Kidney (tissue), 14 donors: ENCODE data around the gene SORD. TPM values are rescaled to one million over a fixed set of nuclear protein-coding genes. Genes with fewer than 3 reads are reported as not detected.
"Not testable (repeated sequence)": the region's sequence is repeated elsewhere in the genome, so short reads cannot be mapped to it uniquely, and the experiment has no call there.

Experiments used
- DNase-seq, 5 donors: peaks; one replicate each; pipeline ENCODE4 v3.0.0-alpha.2; 2013 to 2020
- FAIRE-seq: peaks from 2 replicates; lab custom pipeline; 2012; peaks lifted over from hg19 to GRCh38; lab: Jason Lieb, UNC
- H3K27ac ChIP-seq, 2 donors: one replicate each; pipeline ENCODE4 v1.7.0; 2013; ENCODE audit warnings: low read depth in 2 of 2, low read length in 2 of 2, inconsistent platforms in 1 of 2
- H3K27me3 ChIP-seq: one replicate; pipeline ENCODE4 v1.7.1; 2013; ENCODE audit warnings: low read length, inconsistent platforms; ENCODE audit not compliant: control insufficient read depth, insufficient read depth
- H3K36me3 ChIP-seq, 3 donors: one replicate each; pipeline versions ENCODE4 v1.7.0 to v1.7.1; 2013; ENCODE audit warnings: low read length in 3 of 3, control low read depth in 1 of 3, inconsistent platforms in 1 of 3; ENCODE audit not compliant: insufficient read depth in 3 of 3, control insufficient read depth in 2 of 3
- H3K4me1 ChIP-seq, 3 donors: one replicate each; pipeline versions ENCODE4 v1.7.0 to v1.7.1; 2013; ENCODE audit warnings: low read length in 3 of 3, inconsistent platforms in 1 of 3, low read depth in 1 of 3; ENCODE audit not compliant: control insufficient read depth in 2 of 3, insufficient read depth in 2 of 3
- H3K4me3 ChIP-seq, 3 donors: one replicate each; pipeline versions ENCODE4 v1.7.0 to v1.8.1; 2013; ENCODE audit warnings: low read length in 3 of 3, control low read depth in 1 of 3, inconsistent platforms in 1 of 3
- H3K9ac ChIP-seq, 3 donors: one replicate each; pipeline versions ENCODE4 v1.7.0 to v1.7.1; 2013; ENCODE audit warnings: low read length in 3 of 3, control low read depth in 1 of 3, inconsistent platforms in 1 of 3
- H3K9me3 ChIP-seq, 3 donors: one replicate each; pipeline versions ENCODE4 v1.7.0 to v1.7.1; 2013; ENCODE audit warnings: low read length in 3 of 3, control low read depth in 1 of 3, inconsistent platforms in 1 of 3; ENCODE audit not compliant: control insufficient read depth in 2 of 3, insufficient read depth in 1 of 3
- intact Hi-C: fragments of 100-400 bp; cut with DNase I; formaldehyde crosslinking; loops from one replicate; pipeline ENCODE4 v1.11.1; 2022
- polyA plus RNA-seq: library from polyadenylated mRNA; stranded (reverse); fragments of 350-450 nt; fragmentation: Illumina TruSeq; extraction: RNeasy Lipid Tissue Mini Kit (QIAGEN cat#74804); gene quantifications from one replicate; pipeline ENCODE4 v1.2.3, GENCODE V29; 2014; ENCODE audit warnings: low read depth, low replicate concordance; ENCODE audit not compliant: insufficient read depth
- total RNA-seq: library from RNA; stranded (reverse); fragmentation: NEBNext Ultra II Directional; extraction: Animal tissue kit (Norgen Biotek cat#: 25700); gene quantifications from one replicate; pipeline ENCODE4 v1.2.1, GENCODE V29; 2021
- TF ChIP-seq, protein P1 (sequence below): IDR thresholded peaks from 3 replicates; pipeline ENCODE4 v1.5.1; 2012; ENCODE audit warnings: mild to moderate bottlenecking, moderate library complexity, borderline replicate concordance; ENCODE audit not compliant: insufficient read depth; ENCODE audit errors: extremely low read depth
- donor health status: control.
- donor health status: control.
- donor health status: control.
- donor health status: control.
- donor health status: control.
- donor health status: DM: yes; HTN: yes; CAD: no.
- donor health status: Normal renal cell carcinoma (clear cell type).

SORD gene
- total and polyA plus RNA-seq, 2 donors from 2014 or later, result 14.2 to 83.0 TPM

DNA sequence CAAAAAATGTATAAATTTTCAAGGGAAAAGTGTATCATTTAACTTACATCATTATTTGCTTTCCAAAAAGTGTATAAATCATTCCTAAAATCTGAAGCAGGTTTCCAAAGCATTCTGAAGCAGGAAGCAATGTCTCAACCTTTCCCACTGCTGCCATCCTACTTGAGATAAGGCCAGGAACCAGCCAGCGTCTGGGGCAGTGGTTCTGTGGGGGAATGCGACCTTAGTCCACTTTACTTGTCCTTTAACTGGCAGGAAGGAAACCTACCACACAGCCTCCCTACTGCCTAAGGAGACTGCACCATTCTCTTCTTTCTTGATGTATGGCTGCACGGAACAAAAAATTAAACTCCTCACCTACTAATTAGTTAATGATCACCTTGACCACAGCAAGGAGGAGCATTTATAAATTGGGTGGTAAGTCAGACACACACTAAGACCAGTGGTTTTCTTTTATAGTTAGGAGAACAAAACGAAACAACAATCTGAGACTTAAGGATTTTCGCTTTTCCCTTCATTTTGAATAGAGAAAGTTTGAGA is 3.7 kb downstream of the SORD start:
- TF ChIP-seq, protein P1, sequence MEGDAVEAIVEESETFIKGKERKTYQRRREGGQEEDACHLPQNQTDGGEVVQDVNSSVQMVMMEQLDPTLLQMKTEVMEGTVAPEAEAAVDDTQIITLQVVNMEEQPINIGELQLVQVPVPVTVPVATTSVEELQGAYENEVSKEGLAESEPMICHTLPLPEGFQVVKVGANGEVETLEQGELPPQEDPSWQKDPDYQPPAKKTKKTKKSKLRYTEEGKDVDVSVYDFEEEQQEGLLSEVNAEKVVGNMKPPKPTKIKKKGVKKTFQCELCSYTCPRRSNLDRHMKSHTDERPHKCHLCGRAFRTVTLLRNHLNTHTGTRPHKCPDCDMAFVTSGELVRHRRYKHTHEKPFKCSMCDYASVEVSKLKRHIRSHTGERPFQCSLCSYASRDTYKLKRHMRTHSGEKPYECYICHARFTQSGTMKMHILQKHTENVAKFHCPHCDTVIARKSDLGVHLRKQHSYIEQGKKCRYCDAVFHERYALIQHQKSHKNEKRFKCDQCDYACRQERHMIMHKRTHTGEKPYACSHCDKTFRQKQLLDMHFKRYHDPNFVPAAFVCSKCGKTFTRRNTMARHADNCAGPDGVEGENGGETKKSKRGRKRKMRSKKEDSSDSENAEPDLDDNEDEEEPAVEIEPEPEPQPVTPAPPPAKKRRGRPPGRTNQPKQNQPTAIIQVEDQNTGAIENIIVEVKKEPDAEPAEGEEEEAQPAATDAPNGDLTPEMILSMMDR, result no peak
- intact Hi-C loops, result no loop called here
- H3K9me3 ChIP-seq, result no peaks in the 10 kb centered on the region
- H3K27ac ChIP-seq, result peak overlapping the region in 1 of 2 donors; percentile 32
- FAIRE-seq, result no peak
- no peaks in the 10 kb centered on the region for H3K27me3 ChIP-seq
- DNase-seq, result peak in 1 of 5 donors; percentile 13
- H3K4me1 ChIP-seq, result peaks cover 0 to 12% (median 8%) of the 10 kb centered on the region in 3 donors
- H3K9ac ChIP-seq, result peak overlapping the region in 1 of 3 donors; percentile 19
- peak overlapping the region in 2 of 3 donors; percentile 15 to 29 for H3K4me3 ChIP-seq
- H3K36me3 ChIP-seq, result peaks cover 0 to 4% (median 0%) of the 10 kb centered on the region in 3 donors

DNA sequence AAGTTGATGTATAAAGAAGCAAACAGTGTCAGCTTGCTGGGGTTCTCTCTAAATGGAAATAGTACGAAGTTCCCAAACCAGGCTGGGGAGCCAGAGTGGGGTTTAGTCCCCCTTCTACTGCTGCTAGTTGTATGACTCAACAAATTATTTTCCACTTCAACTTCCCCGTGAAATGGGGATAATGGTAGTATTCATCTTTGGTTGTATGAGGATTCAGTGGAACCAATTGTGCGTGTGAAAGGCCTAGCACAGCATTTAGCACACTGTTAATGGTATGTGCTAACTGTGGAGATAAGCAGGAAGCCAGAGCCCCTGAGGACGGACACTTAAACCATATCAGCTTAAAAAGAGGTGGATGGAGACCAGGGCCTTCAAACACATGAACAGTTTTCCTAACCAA is 4.2 kb downstream of the SORD start:
- H3K9me3 ChIP-seq, result no peaks in the 10 kb centered on the region
- DNase-seq (no peak), FAIRE-seq (no peak)
- H3K9ac ChIP-seq, result no peak overlapping the region
- H3K4me1 ChIP-seq, result peaks cover 0 to 11% (median 8%) of the 10 kb centered on the region in 3 donors
- peaks cover 0 to 4% (median 0%) of the 10 kb centered on the region in 3 donors for H3K36me3 ChIP-seq
- H3K4me3 ChIP-seq, result peak overlapping the region in 2 of 3 donors; percentile 15 to 29
- intact Hi-C loops, result no loop called here
- no peaks in the 10 kb centered on the region for H3K27me3 ChIP-seq
- TF ChIP-seq, protein P1, result no peak
- peak overlapping the region in 1 of 2 donors; percentile 32 for H3K27ac ChIP-seq

DNA sequence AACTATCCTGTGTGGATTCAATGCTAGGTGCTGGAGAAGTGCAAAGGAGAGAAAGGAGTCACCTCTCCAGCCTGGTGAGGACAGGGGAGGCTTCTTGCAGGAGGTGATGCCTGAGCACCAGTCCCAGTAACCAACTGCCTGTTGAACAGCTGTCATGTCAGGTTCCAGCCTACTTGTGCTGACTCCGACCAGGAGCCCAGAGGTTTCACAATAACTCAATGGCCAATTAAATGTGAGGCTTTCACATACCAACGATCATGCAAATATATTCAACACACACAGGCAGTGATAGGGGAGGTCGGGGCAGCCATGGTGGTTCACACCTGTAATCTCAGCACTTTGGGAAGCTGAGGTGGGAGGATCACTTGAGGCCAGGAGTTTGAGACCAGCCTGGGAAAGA is 7.7 kb downstream of the SORD start:
- Histone ChIP-seq H3K4me3 (no peak overlapping the region), H3K9me3 (no peaks in the 10 kb centered on the region), H3K27me3 (no peaks in the 10 kb centered on the region), H3K27ac (no peak overlapping the region), H3K36me3 (peaks cover 0 to 4% (median 0%) of the 10 kb centered on the region in 3 donors), H3K4me1 (peaks cover 0 to 8% (median 2%) of the 10 kb centered on the region in 3 donors), H3K9ac (no peak overlapping the region)
- TF ChIP-seq, protein P1, result no peak
- DNase-seq, result no peak
- intact Hi-C loops, result no loop called here
- no peak for FAIRE-seq

DNA sequence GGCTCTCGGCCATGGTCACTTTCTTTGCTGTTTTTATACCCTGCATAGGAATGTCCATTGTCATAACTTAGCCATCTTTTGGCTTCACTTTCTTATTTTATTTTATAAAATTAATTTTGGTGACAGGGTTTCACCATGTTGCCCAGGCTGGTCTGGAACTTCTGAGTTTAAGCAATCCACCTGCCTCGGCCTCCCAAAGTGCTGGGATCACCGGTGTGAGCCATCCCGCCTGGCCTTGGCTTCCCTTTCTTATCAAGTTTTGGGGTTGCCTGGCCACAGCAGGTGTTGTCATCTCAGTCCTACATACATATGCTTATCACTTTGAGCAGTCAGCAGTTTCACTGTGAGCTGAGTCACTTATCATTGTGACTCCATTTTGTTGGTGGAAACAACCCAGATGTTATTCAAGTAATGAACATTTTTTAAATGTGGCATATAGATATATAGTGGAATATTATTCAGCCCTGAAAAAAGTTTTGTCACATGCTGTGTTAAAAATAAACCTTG is 8.6 kb downstream of the SORD start:
- intact Hi-C loops, DNase-seq, H3K4me3 ChIP-seq, H3K27ac ChIP-seq, H3K27me3 ChIP-seq, FAIRE-seq, H3K36me3 ChIP-seq, H3K9me3 ChIP-seq, H3K4me1 ChIP-seq, H3K9ac ChIP-seq: not testable (repeated sequence)

DNA sequence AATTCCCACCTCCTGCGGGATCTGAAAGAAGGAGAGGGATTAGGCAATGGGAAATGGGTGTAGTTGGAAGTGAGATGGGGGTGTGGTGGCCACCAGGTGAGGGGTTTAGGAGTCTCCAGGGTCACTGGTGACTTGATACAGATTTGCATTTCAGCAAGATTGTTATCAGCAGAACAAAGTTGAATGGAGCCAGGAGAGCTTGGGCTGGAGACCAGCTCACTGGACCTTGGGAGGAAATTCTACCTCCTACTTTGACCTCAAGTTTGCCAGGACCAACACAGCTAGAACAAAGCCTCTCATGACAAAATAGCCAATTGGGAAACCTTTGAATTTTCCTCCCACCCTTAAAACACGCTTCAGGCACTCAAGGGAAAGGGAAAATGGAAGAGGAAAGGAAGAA is 9.5 kb downstream of the SORD start:
- H3K9ac ChIP-seq, H3K4me3 ChIP-seq, intact Hi-C loops, FAIRE-seq, H3K27ac ChIP-seq, H3K4me1 ChIP-seq, H3K27me3 ChIP-seq, DNase-seq, H3K36me3 ChIP-seq, H3K9me3 ChIP-seq: not testable (repeated sequence)

DNA sequence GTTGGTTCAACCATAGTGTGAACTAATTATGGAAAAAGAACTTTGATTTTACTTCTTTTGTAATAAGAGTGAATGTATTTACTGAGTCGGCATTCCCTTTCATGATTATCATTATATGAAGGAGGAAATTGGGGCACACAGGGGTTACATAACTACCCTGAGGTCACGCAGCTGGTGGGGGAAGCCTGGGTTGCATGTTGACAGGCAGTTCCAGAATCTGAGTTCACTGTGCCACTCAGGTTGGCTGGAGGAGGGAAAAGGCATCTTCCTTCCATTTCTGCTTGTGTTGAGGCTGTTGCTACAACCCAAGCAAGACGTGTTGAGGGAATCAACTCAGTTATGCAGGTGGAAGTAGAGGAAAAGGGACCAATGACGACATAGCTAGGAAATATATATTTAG is 11.1 kb downstream of the SORD start:
- H3K27ac ChIP-seq, DNase-seq, FAIRE-seq, H3K4me3 ChIP-seq, H3K36me3 ChIP-seq, H3K9ac ChIP-seq, intact Hi-C loops, H3K4me1 ChIP-seq, H3K27me3 ChIP-seq, H3K9me3 ChIP-seq: not testable (repeated sequence)
